Right atrium auricular region (tissue), 2 donors: ENCODE results near the gene MYH7. TPM values are rescaled to one million over a fixed set of nuclear protein-coding genes. Genes with fewer than 3 reads are reported as not detected.

Source experiments
- DNase-seq: peaks from one replicate; pipeline ENCODE4 v3.0.0-alpha.2; 2019; ENCODE audit warnings: low spot score
- H3K27ac ChIP-seq, 2 donors: fragments of 200-600 bp; sonication (generic); 1 replicate in 1 of 2; 2 replicates in 1 of 2; pipeline ENCODE4 v1.5.1; 2016 to 2019
- H3K27me3 ChIP-seq, 2 donors: fragments of 200-600 bp; sonication (generic); one replicate each; pipeline versions ENCODE4 v1.5.1 to v1.6.0; 2017 to 2019
- H3K36me3 ChIP-seq: fragments of 200-600 bp; sonication (generic); one replicate; pipeline ENCODE4 v1.5.1; 2016
- H3K4me1 ChIP-seq, 2 donors: fragments of 200-600 bp; sonication (generic); one replicate each; pipeline versions ENCODE4 v1.5.1 to v1.6.0; 2017 to 2019
- H3K4me3 ChIP-seq, 2 donors: fragments of 200-600 bp; sonication (generic); 1 replicate in 1 of 2; 2 replicates in 1 of 2; pipeline ENCODE4 v1.5.1; 2017 to 2019; ENCODE audit warnings: mild to moderate bottlenecking in 1 of 2, moderate library complexity in 1 of 2
- H3K9me3 ChIP-seq, 2 donors: fragments of 200-600 bp; sonication (generic); one replicate each; pipeline ENCODE4 v1.5.1; 2019
- total RNA-seq, 2 donors: library from RNA; depleted of rRNA; stranded (reverse); fragments of >200 nt; gene quantifications; one replicate each; pipeline ENCODE4 v1.1.0, GENCODE V29; 2016
- TF ChIP-seq, protein P1 (sequence below), 2 donors: fragments of 200-600 bp; sonication (generic); IDR thresholded peaks; one replicate each; pipeline ENCODE4 v1.5.1; 2019; ENCODE audit warnings: antibody characterized with exemption in 2 of 2

The MYH7 gene
- total RNA-seq, 2 donors from 2014 or later: 1,082 to 4,592 TPM

GRCh38 chr14:23415821-23416778 is 19.4 kb downstream of the MYH7 start:
- no peaks in the 10 kb centered on the region for H3K9me3 ChIP-seq
- peaks cover 58% of the 10 kb centered on the region for H3K36me3 ChIP-seq
- H3K4me1 ChIP-seq: peaks cover 0 to 3% of the 10 kb centered on the region in 2 donors
- H3K4me3 ChIP-seq: no peak overlapping the region
- H3K27me3 ChIP-seq: no peaks in the 10 kb centered on the region
- TF ChIP-seq, protein P1, sequence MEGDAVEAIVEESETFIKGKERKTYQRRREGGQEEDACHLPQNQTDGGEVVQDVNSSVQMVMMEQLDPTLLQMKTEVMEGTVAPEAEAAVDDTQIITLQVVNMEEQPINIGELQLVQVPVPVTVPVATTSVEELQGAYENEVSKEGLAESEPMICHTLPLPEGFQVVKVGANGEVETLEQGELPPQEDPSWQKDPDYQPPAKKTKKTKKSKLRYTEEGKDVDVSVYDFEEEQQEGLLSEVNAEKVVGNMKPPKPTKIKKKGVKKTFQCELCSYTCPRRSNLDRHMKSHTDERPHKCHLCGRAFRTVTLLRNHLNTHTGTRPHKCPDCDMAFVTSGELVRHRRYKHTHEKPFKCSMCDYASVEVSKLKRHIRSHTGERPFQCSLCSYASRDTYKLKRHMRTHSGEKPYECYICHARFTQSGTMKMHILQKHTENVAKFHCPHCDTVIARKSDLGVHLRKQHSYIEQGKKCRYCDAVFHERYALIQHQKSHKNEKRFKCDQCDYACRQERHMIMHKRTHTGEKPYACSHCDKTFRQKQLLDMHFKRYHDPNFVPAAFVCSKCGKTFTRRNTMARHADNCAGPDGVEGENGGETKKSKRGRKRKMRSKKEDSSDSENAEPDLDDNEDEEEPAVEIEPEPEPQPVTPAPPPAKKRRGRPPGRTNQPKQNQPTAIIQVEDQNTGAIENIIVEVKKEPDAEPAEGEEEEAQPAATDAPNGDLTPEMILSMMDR (IDR thresholded peaks at IDR 0.05): no peak
- peak overlapping the region; percentile 21 to 84 for H3K27ac ChIP-seq
- no peak for DNase-seq

- Histone ChIP-seq H3K27ac (peak overlapping the region; percentile 84), H3K4me1 (peaks cover 0 to 3% of the 10 kb centered on the region in 2 donors), H3K9me3 (no peaks in the 10 kb centered on the region), H3K36me3 (peaks cover 48% of the 10 kb centered on the region), H3K4me3 (no peak overlapping the region), H3K27me3 (no peaks in the 10 kb centered on the region)
- TF ChIP-seq, protein P1 (IDR thresholded peaks at IDR 0.05): no peak
- no peak for DNase-seq
These were observed 20.3 kb downstream of the MYH7 start for GRCh38 chr14:23414906-23415820.

GRCh38 chr14:23414254-23414653 is 21.2 kb downstream of the MYH7 start:
- TF ChIP-seq, protein P1 (IDR thresholded peaks at IDR 0.05): no peak
- no peaks in the 10 kb centered on the region for H3K27me3 ChIP-seq
- H3K4me3 ChIP-seq: no peak overlapping the region
- no peak for DNase-seq
- H3K36me3 ChIP-seq: peaks cover 44% of the 10 kb centered on the region
- no peaks in the 10 kb centered on the region for H3K9me3 ChIP-seq
- H3K4me1 ChIP-seq: peaks cover 0 to 3% of the 10 kb centered on the region in 2 donors
- H3K27ac ChIP-seq: peak overlapping the region; percentile 84

DNA sequence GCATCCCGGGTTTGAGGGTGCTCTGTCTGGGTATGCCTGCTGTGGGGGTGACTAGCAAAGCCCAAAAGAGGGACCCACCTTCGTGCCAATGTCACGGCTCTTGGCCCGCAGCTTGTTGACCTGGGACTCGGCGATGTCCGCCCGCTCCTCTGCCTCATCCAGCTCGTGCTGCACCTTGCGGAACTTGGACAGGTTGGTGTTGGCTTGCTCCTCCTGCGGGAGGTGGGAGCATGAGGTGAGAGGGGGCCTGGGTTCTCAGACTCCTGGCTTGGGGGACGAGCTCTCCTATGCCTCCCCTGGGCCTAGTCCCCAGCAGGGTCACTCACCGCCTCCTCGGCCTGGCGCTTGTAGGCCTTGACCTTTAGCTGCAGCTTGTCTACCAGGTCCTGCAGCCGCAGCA is 21.8 kb downstream of the MYH7 start:
- Histone ChIP-seq H3K36me3 (peaks cover 41% of the 10 kb centered on the region), H3K27ac (peak overlapping the region; percentile 84), H3K4me1 (peaks cover 0 to 3% of the 10 kb centered on the region in 2 donors), H3K27me3 (no peaks in the 10 kb centered on the region), H3K9me3 (no peaks in the 10 kb centered on the region), H3K4me3 (no peak overlapping the region)
- no peak for DNase-seq
- TF ChIP-seq, protein P1 (IDR thresholded peaks at IDR 0.05): no peak

DNA sequence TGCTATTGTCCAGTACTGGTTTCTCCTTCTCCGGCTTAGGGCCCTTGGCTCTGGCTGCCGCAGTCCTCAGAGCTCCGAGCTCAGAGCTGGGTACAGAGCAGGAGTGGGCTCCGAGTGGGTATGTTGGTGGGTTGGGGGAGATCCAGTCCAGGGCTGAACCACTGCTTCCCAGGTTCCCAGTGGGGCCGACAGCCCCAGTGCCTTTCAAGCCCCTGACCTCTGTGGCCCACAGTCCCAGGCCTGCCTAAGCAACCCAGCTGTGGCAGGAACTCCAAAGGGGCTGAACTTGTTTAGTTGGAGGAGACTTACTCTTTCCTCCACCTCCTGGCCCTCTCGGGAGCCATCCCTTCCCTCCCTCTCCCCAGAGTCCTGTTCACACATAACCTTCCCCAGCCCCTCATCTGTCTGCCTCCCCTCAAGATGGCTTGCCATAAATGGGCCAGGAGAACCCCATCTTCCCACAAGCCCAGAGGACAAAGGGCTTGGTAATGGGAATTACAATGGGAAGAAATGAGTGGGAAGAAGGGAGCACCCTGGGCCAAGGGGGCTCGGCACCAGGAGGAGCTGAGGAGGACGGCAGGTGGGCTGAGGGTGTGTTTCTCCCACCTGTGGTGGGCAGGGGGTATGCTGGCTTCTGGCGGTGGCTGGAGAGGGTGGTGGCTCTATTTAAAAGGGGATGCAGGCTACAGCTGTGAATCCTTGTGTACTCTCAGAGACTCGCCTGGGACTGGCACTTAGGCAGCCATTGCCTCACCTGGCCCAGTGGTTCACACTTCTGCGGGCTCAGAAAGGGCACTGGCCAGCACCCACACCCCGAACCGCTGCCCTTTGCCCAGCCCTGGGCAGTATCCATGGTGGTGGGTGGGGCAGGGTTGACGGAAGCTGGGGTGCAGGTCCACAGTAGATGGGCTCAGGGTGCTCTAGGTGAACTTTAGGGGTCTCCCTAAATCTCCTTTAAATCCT is 23.6 kb downstream of the MYH7 start:
- H3K27me3 ChIP-seq: no peaks in the 10 kb centered on the region
- TF ChIP-seq, protein P1 (IDR thresholded peaks at IDR 0.05): no peak
- peak overlapping the region in 1 of 2 donors; percentile 30 for H3K4me3 ChIP-seq
- DNase-seq: no peak
- H3K4me1 ChIP-seq: peaks cover 0 to 3% of the 10 kb centered on the region in 2 donors
- H3K36me3 ChIP-seq: peaks cover 41% of the 10 kb centered on the region
- no peaks in the 10 kb centered on the region for H3K9me3 ChIP-seq
- peak overlapping the region; percentile 84 for H3K27ac ChIP-seq
